OCI-LY3 (cell line): ENCODE data around the gene LUC7L2.
"Not testable (repeated sequence)": the region's sequence is repeated elsewhere in the genome, so short reads cannot be mapped to it uniquely, and the experiment has no call there.

Experiments
- H2AFZ ChIP-seq: fragments of 200-600, 300-600 bp; shearing (Covaris generic); 2 replicates; pipeline ENCODE4 v1.6.0; 2014; ENCODE audit warnings: antibody characterized with exemption, low read depth, low read length
- H3K27ac ChIP-seq: fragments of 200-600, 300-600 bp; sonication (generic); 2 replicates; pipeline ENCODE4 v1.5.1; 2014; ENCODE audit warnings: mild to moderate bottlenecking, low read length, moderate library complexity, mixed read lengths
- H3K27me3 ChIP-seq: fragments of 200-600, 300-600 bp; sonication (generic); 2 replicates; pipeline ENCODE4 v1.6.1; 2014; ENCODE audit warnings: low read depth, low read length, mixed read lengths
- H3K36me3 ChIP-seq: fragments of 200-600, 300-600 bp; sonication (generic); replicated peaks from 2 replicates; pipeline ENCODE3; 2014; ENCODE audit warnings: low read depth, low read length, mixed read lengths
- H3K4me1 ChIP-seq: fragments of 300-600, 200-600 bp; sonication (generic); 2 replicates; pipeline ENCODE4 v1.6.1; 2014; ENCODE audit warnings: low read length, mixed read lengths
- H3K4me2 ChIP-seq: fragments of 200-600, 300-600 bp; sonication (generic); 2 replicates; pipeline ENCODE4 v1.6.1; 2014; ENCODE audit warnings: low read length, mixed read lengths
- H3K4me3 ChIP-seq: fragments of 300-600, 200-600 bp; sonication (generic); 2 replicates; pipeline ENCODE4 v1.5.1; 2014; ENCODE audit warnings: antibody characterized with exemption, mild to moderate bottlenecking, low read length, moderate library complexity
- H3K79me2 ChIP-seq: fragments of 300-600, 200-600 bp; shearing (Covaris generic); 2 replicates; pipeline ENCODE4 v1.6.1; 2014; ENCODE audit warnings: mild to moderate bottlenecking, low read length, mixed read lengths
- H3K9ac ChIP-seq: fragments of 300-600, 200-600 bp; shearing (Covaris generic); 2 replicates; pipeline ENCODE4 v1.6.0; 2014; ENCODE audit warnings: mild to moderate bottlenecking, low read length, moderate library complexity
- H3K9me3 ChIP-seq: fragments of 200-600, 300-600 bp; shearing (Covaris generic); 2 replicates; pipeline ENCODE4 v1.6.1; 2014; ENCODE audit warnings: low read length, mixed read lengths; ENCODE audit not compliant: insufficient read depth
- H4K20me1 ChIP-seq: fragments of 200-600, 300-600 bp; sonication (generic); 2 replicates; pipeline ENCODE4 v1.6.1; 2016; ENCODE audit warnings: low read length, mixed read lengths; ENCODE audit not compliant: insufficient read depth
- CTCF ChIP-seq: fragments of 200-600, 300-600 bp; sonication (generic); IDR thresholded peaks from 2 replicates; pipeline ENCODE4 v1.5.1; 2014; ENCODE audit warnings: antibody characterized with exemption, low read length, low read depth
- EZH2phosphoT487 ChIP-seq: fragments of 200-600 bp; shearing (Covaris generic); IDR thresholded peaks from 2 replicates; pipeline ENCODE4 v1.6.1; 2018; ENCODE audit warnings: antibody characterized with exemption, mixed run types, low read depth

Gene LUC7L2

GRCh38 chr7:139397192-139397591 is 37.5 kb downstream of the LUC7L2 start:
- TF ChIP-seq EZH2phosphoT487 (no peak), CTCF (no peak)
- no peaks in the 10 kb centered on the region for H3K27me3 ChIP-seq
- H3K9me3 ChIP-seq, result no peaks in the 10 kb centered on the region
- H3K9ac ChIP-seq, result no peak overlapping the region
- H4K20me1 ChIP-seq, result peaks cover 27% of the 10 kb centered on the region; the same call in 1 of the 2 replicates
- no peak overlapping the region for H3K27ac ChIP-seq
- H3K4me3 ChIP-seq, result no peak overlapping the region
- peaks cover 37% of the 10 kb centered on the region for H3K36me3 ChIP-seq
- no peaks in the 10 kb centered on the region for H3K4me1 ChIP-seq
- H3K4me2 ChIP-seq, result no peak overlapping the region
- peaks cover 58% of the 10 kb centered on the region for H3K79me2 ChIP-seq
- no peak overlapping the region for H2AFZ ChIP-seq

GRCh38 chr7:139403601-139404000 is 43.9 kb downstream of the LUC7L2 start:
- H3K27me3 ChIP-seq, result no peaks in the 10 kb centered on the region
- H3K4me2 ChIP-seq, result no peak overlapping the region
- no peaks in the 10 kb centered on the region for H3K79me2 ChIP-seq
- H3K4me3 ChIP-seq, result no peak overlapping the region
- H3K27ac ChIP-seq, result no peak overlapping the region
- H2AFZ ChIP-seq, result no peak overlapping the region
- TF ChIP-seq CTCF (no peak), EZH2phosphoT487 (no peak)
- H3K9me3 ChIP-seq, result no peaks in the 10 kb centered on the region
- H3K36me3 ChIP-seq, result peaks cover 66% of the 10 kb centered on the region
- H3K4me1 ChIP-seq, result no peaks in the 10 kb centered on the region
- no peak overlapping the region for H3K9ac ChIP-seq
- no peaks in the 10 kb centered on the region for H4K20me1 ChIP-seq

- Histone ChIP-seq H3K4me2 (no peak overlapping the region), H3K9ac (no peak overlapping the region), H3K4me1 (no peaks in the 10 kb centered on the region), H3K27ac (no peak overlapping the region), H3K79me2 (no peaks in the 10 kb centered on the region), H3K4me3 (no peak overlapping the region), H3K36me3 (peaks cover 68% of the 10 kb centered on the region), H2AFZ (no peak overlapping the region), H3K9me3 (no peaks in the 10 kb centered on the region), H4K20me1 (no peaks in the 10 kb centered on the region), H3K27me3 (no peaks in the 10 kb centered on the region)
- no peak for TF ChIP-seq CTCF
- no peak for TF ChIP-seq EZH2phosphoT487
Measured at GRCh38 chr7:139407555-139407954, 47.9 kb downstream of the LUC7L2 start.

GRCh38 chr7:139414743-139415402 is 55.2 kb downstream of the LUC7L2 start:
- H3K4me3 ChIP-seq, H4K20me1 ChIP-seq, H3K79me2 ChIP-seq, H3K27me3 ChIP-seq, H3K27ac ChIP-seq, H3K4me2 ChIP-seq, H3K9me3 ChIP-seq, H2AFZ ChIP-seq, H3K9ac ChIP-seq, H3K4me1 ChIP-seq: not testable (repeated sequence)
- peaks cover 71% of the 10 kb centered on the region for H3K36me3 ChIP-seq
